ENCODE data around the gene CDKAL1. TPM values are rescaled to one million over a fixed set of nuclear protein-coding genes. Genes with fewer than 3 reads are reported as not detected.
"Not testable (repeated sequence)": the region's sequence is repeated elsewhere in the genome, so short reads cannot be mapped to it uniquely, and the experiment has no call there.

The CDKAL1 gene
- total RNA-seq, result 46.5 TPM

- FAIRE-seq (no peak), DNase-seq (ENCODE audit: low spot score in 2 of 2) (peak; percentile 51 to 56)
Measured at GRCh38 chr6:20534295-20535262, at the start of gene CDKAL1. TSS of gene CDKAL1 (plus strand) at chr6:20534457. CDS start at chr6:20546351, 11,894 bp downstream.

GRCh38 chr6:20486641-20487040 lies 47.6 kb upstream of the CDKAL1 start:
- DNase-seq (ENCODE audit: low spot score in 2 of 2) (no peak), FAIRE-seq (no peak)

- FAIRE-seq, result no peak
Measured at GRCh38 chr6:20487669-20488375, 46.4 kb upstream of the CDKAL1 start.

GRCh38 chr6:20490591-20490990 lies 43.7 kb upstream of the CDKAL1 start:
- FAIRE-seq (no peak), DNase-seq (ENCODE audit: low spot score in 2 of 2) (no peak)

More at GRCh38 chr6:20487669-20488375, 46.4 kb upstream of the CDKAL1 start:
- no peak for DNase-seq (ENCODE audit: low spot score in 2 of 2)

GRCh38 chr6:20492099-20492498 lies 42.2 kb upstream of the CDKAL1 start:
- FAIRE-seq, result no peak

GRCh38 chr6:20497216-20498040 lies 36.8 kb upstream of the CDKAL1 start:
- DNase-seq (ENCODE audit: low spot score in 2 of 2), result no peak
- no peak for FAIRE-seq

More at GRCh38 chr6:20492099-20492498, 42.2 kb upstream of the CDKAL1 start:
- no peak for DNase-seq (ENCODE audit: low spot score in 2 of 2)

- FAIRE-seq (no peak), DNase-seq (ENCODE audit: low spot score in 2 of 2) (no peak)
Measured at GRCh38 chr6:20498041-20498385, 36.2 kb upstream of the CDKAL1 start.

- DNase-seq (ENCODE audit: low spot score in 2 of 2) (no peak), FAIRE-seq (no peak)
Measured at GRCh38 chr6:20509212-20509611, 25.0 kb upstream of the CDKAL1 start.

- no peak for FAIRE-seq
- no peak for DNase-seq (ENCODE audit: low spot score in 2 of 2)
Measured at GRCh38 chr6:20511852-20512251, 22.4 kb upstream of the CDKAL1 start.

- DNase-seq (ENCODE audit: low spot score in 2 of 2); FAIRE-seq: not testable (repeated sequence)
Measured at GRCh38 chr6:20525208-20525607, 9.0 kb upstream of the CDKAL1 start.

GRCh38 chr6:20529086-20529448 lies 5.2 kb upstream of the CDKAL1 start:
- DNase-seq (ENCODE audit: low spot score in 2 of 2); FAIRE-seq: not testable (repeated sequence)

- no peak for DNase-seq (ENCODE audit: low spot score in 2 of 2)
- no peak for FAIRE-seq
Measured at GRCh38 chr6:20532881-20533280, 1.4 kb upstream of the CDKAL1 start.

- FAIRE-seq, result no peak
- no peak for DNase-seq (ENCODE audit: low spot score in 2 of 2)
Measured at GRCh38 chr6:20533746-20534294, 437 bp upstream of the CDKAL1 start.

- no peak for DNase-seq (ENCODE audit: low spot score in 2 of 2)
- FAIRE-seq, result no peak
Measured at GRCh38 chr6:20538131-20538662, 3.9 kb downstream of the CDKAL1 start.

- DNase-seq (ENCODE audit: low spot score in 2 of 2), result no peak
- no peak for FAIRE-seq
Measured at GRCh38 chr6:20538907-20539306, 4.7 kb downstream of the CDKAL1 start.

- DNase-seq (ENCODE audit: low spot score in 2 of 2) (no peak), FAIRE-seq (no peak)
Measured at GRCh38 chr6:20539387-20539786, 5.1 kb downstream of the CDKAL1 start.

GRCh38 chr6:20540683-20541082 lies 6.4 kb downstream of the CDKAL1 start:
- FAIRE-seq (no peak), DNase-seq (ENCODE audit: low spot score in 2 of 2) (no peak)

- DNase-seq (ENCODE audit: low spot score in 2 of 2) (no peak), FAIRE-seq (no peak)
Measured at GRCh38 chr6:20541382-20541781, 7.1 kb downstream of the CDKAL1 start.

GRCh38 chr6:20542927-20543602 lies 8.8 kb downstream of the CDKAL1 start:
- no peak for FAIRE-seq
- DNase-seq (ENCODE audit: low spot score in 2 of 2), result no peak
